Activated CD4-positive, alpha-beta T cell treated with anti-CD3 and anti-CD28 coated beads, Interleukin-2, amount 50 U/mL, for 4 hours (primary cell): ENCODE measurements around the gene RUVBL2.
"Not testable (repeated sequence)": the region's sequence is repeated elsewhere in the genome, so short reads cannot be mapped to it uniquely, and the experiment has no call there.

Experiments
- DNase-seq, 2 experiments: peaks; one replicate each; pipeline ENCODE4 v3.0.0-alpha.2; 2020

The RUVBL2 gene

GRCh38 chr19:49018388-49019241 is 24.9 kb downstream of the RUVBL2 start:
- not testable (repeated sequence) for DNase-seq

DNA sequence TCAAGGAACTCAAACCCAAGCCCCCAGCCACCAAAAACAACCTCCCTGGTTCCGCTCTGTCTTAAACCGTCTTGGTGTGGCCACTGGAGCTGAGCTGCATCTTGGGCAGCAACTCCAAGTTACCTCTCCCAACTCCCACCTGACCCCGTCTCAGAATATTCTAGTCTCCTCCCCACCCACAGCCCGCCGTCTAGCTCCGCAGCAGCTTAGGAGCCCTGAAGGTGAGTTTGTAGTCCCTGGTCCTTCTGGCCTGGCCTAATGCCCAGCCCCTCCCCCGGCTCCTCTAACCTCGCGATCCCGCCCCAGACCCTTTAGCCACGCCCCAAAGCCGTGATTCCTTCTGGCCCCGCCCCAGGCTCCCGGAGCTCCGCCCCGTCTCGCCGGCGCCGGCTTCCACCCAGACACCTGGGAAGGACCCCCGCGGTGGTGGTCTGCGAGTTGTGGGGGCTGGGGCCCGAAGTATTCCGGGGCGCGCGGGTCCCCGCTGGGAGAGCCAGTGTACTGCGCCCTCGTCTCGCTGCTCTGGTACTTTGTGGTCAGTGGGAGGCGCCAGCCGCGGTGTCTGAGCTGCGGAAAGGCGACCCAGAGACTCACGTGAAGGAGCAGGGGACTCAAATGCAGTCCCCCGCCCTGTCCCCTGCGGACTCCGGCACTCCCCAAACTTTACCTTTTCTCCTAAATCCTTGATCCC is 25.7 kb downstream of the RUVBL2 start:
- peak; percentile 47 to 48 for DNase-seq

DNA sequence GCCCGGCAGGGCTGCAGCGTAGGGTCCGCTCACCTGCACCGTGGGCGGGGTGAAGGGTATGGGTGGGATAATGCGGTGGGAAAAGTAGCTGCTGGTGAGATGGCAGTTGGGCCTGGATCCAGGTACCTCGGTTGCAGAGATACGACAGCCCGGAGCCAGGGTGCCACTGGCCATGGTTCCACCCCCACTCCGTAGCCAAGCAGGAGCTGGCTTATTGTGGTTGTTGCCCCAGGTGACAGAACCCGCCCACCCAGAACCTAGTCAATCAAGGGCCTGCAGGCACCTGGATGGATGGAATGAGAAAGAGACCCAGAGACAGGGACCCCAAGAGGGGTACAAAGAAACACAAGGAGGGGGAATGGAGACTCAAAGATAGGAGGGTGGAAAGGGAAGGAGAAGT is 26.7 kb downstream of the RUVBL2 start:
- no peak for DNase-seq

- DNase-seq: no peak
Measured at GRCh38 chr19:49020931-49021895, 27.5 kb downstream of the RUVBL2 start.

DNA sequence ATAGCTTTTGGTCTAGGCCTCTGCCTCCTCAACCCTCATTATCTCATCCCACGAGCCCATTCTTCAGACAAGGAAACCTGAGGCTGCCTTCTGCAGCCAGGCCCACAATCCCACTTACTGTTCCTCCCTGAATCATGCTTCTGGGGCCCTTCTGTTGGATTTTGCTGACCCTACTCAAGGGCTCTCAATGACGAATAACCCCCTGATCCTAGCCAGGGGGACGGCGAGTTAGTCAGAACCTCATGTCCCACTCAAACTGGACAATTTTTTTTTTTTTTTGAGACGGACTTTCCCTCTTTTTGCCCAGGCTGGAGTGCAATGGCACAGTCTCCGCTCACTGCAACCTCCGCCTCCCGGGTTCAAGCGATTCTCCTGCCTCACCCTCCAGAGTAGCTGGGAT is 28.4 kb downstream of the RUVBL2 start:
- DNase-seq: no peak

GRCh38 chr19:49024233-49024632 is 30.5 kb downstream of the RUVBL2 start, which contains the start of gene CGB3:
Gene CGB3 (minus strand): TSS chr19:49024333. CDS start chr19:49023971, 362 bp downstream.
- DNase-seq: not testable (repeated sequence)

GRCh38 chr19:49025088-49025487 is 31.4 kb downstream of the RUVBL2 start:
- not testable (repeated sequence) for DNase-seq

GRCh38 chr19:49025599-49025998 is 31.9 kb downstream of the RUVBL2 start:
- DNase-seq: not testable (repeated sequence)

DNA sequence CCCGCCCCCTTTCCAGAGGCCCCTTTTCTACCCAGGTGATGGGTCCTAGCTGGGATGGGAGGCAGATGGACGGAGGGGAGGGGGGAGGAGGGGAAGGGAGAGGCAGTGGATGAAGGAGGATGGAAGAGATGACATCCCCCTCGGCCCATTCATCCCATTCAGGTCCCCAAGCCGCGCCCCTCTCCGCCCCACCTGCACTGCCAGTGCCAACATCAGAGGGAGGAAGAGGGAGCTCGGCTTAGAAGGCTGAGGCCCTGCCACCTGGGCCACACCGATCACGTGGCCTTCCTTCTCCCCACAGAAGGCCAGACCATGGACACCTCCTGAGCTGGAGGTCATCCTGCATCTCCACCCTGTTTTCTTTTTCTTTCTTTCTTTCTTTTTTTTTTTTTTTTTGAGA is 35.0 kb downstream of the RUVBL2 start:
- not testable (repeated sequence) for DNase-seq

- DNase-seq: not testable (repeated sequence)
Measured at GRCh38 chr19:49029749-49030148, 36.1 kb downstream of the RUVBL2 start.

GRCh38 chr19:49030323-49030722 is 36.6 kb downstream of the RUVBL2 start:
- not testable (repeated sequence) for DNase-seq

DNA sequence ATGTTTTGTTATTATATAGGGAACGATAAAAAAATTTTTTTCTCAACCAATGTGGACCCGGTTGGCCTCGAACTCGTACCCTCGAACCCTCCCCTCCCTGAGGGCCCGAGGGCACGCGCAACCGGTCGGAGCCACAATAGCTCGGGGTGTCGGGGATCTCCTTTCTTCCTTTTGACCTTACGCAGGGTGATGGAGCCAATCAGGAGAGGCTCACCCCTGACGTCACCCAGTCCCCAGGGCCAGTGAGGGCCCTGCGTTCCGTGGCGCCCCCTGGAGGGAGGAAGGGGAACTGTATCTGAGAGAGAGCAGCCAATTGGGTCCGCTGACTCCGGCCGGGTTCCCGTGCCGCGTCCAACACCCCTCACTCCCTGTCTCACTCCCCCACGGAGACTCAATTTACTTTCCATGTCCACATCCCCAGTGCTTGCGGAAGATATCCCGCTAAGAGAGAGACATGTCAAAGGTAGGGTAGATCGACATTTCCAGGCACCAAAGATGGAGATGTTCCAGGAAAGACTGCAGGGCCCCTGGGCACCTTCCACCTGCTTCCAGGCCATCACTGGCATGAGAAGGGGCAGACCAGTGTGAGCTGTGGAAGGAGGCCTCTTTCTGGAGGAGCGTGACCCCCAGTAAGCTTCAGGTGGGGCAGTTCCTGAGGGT is 38.1 kb downstream of the RUVBL2 start, which contains the start of gene CGB2:
TSS of gene CGB2 (plus strand) at position 249 of the 660 bp plus-strand sequence. CDS start at position 455, 206 bp downstream.
- peak; percentile 25 to 26 for DNase-seq

- DNase-seq: not testable (repeated sequence)
Measured at GRCh38 chr19:49036815-49037214, 43.1 kb downstream of the RUVBL2 start, which contains the start of gene CGB1. Gene CGB1 (minus strand): TSS chr19:49036895. CDS start chr19:49036711, 184 bp downstream.

GRCh38 chr19:49038111-49038510 is 44.4 kb downstream of the RUVBL2 start:
- DNase-seq: not testable (repeated sequence)

DNA sequence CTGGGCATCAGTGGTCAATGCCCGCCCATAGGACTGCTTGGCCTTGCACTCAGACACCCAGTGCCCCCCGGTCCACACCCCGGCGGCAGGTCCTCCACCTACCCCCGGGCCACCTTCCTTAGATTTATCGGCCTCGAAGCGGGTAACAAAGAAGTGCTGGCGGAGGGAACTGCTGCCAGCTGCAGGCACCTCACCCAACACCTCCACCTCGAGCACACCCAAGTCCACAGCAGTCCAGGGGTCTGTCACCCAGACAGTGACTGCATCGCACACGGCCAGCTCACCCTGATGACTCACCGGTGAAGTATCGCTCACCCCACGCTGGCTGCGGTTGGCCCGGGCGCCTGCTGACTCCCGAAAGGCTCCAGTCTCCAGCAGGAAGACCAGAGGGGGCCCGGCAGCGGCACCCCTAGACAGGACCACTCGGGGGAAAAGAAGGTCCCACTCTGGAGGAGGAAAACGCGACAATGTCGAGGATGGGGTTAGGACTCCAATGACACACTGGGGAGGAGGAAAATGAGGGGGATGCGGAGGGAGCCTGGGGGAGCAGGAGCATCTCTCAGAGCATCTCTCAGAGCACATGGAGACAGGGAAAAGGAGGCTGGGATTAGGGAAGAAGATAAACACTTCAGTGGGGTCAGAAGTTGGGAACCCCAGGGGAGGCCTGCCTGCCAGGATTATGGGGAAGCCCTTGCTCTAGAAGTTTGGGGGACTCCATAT is 45.0 kb downstream of the RUVBL2 start:
- not testable (repeated sequence) for DNase-seq

DNA sequence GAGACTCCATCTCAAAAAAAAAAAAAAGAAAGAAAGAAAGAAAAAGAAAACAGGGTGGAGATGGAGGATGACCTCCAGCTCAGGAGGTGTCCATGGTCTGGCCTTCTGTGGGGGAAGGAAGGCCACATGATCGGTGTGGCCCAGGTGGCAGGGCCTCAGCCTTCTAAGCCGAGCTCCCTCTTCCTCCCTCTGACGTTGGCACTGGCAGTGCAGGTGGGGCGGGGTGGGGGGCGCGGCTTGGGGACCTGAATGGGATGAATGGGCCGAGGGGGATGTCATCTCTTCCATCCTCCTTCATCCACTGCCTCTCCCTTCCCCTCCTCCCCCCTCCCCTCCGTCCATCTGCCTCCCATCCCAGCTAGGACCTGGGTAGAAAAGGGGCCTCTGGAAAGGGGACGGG is 46.0 kb downstream of the RUVBL2 start:
- DNase-seq: not testable (repeated sequence)

DNA sequence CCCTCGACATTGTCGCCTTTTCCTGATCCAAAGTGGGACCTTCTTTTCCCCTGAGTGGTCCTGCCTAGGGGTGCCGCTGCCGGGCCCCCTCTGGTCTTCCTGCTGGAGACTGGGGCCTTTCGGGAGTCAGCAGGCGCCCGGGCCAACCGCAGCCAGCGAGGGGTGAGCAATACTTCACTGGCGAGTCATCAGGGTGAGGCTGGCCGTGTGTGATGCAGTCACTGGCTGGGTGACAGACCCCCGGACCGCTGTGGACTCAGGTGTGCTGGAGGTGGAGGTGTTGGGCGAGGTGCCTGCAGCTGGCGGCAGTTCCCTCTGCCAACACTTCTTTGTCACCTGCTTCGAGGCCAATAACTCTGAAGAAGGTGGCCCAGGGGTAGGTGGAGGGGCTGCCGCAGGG is 48.5 kb downstream of the RUVBL2 start:
- no peak for DNase-seq

DNA sequence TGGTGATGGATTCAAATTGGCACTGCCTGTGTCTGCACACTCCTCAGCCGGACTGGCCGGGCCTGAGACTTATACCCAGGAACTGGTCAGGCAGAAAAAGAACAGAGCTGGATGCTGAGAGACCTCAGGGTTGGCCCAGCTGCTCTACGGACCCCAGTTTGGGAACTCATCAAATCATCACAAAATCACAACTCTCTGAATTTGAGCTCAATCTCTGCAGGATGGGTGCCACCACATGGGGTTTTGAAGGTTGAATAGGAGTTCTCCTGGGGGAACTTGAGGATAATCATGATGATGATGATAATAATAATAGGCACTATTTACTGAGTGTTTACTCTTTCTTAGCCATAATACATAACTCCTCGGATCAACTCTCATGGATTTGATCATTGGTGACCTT is 49.0 kb downstream of the RUVBL2 start:
- DNase-seq: not testable (repeated sequence)

DNA sequence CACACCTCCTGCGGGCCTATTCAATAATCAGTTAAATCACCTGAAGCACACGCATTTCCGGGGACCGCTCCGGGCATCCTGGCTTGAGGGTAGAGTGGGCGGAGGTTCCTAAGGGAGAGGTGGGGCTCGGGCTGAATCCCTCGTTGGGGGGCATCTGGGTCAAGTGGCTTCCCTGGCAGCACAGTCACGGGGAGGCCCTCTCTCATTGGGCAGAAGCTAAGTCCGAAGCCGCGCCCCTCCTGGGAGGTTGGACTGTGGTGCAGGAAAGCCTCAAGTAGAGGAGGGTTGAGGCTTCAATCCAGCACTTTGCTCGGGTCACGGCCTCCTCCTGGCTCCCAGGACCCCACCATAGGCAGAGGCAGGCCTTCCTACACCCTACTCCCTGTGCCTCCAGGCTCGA is 49.9 kb downstream of the RUVBL2 start, which contains the start of gene CGB5:
TSS of gene CGB5 (plus strand) at position 301 of the 400 bp plus-strand sequence. CDS start 362 bp downstream, outside the sequence.
- DNase-seq: not testable (repeated sequence)

DNA sequence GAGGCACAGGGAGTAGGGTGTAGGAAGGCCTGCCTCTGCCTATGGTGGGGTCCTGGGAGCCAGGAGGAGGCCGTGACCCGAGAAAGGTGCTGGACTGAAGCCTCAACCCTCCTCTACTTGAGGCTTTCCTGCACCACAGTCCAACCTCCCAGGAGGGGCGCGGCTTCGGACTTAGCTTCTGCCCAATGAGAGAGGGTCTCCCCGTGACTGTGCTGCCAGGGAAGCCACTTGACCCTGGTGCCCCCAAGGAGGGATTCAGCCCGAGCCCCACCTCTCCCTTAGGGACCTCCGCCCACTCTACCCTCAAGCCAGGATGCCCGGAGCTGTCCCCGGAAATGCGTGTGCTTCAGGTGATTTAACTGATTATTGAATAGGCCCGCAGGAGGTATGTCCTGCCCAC is 55.3 kb downstream of the RUVBL2 start, which contains the start of gene CGB8:
TSS of gene CGB8 (minus strand) at position 101 of the 400 bp plus-strand sequence. CDS start 372 bp downstream, outside the sequence.
- DNase-seq: not testable (repeated sequence)

- DNase-seq: not testable (repeated sequence)
Measured at GRCh38 chr19:49049834-49050233, 56.1 kb downstream of the RUVBL2 start.
